Sigmoid colon (tissue), 4 donors: Measurements from ENCODE around the gene RALA.

Experiments
- CTCF ChIP-seq, 4 experiments: fragments of 450-650 bp in 3 of 4; fragments of 200-600 bp in 1 of 4; IDR thresholded peaks; one replicate each; pipeline ENCODE4 v1.5.1; 2016 to 2019; ENCODE audit warnings: antibody characterized with exemption in 4 of 4, mild to moderate bottlenecking in 3 of 4, moderate library complexity in 2 of 4
- EP300 ChIP-seq, 4 donors: sonication (generic); formaldehyde crosslinking; IDR thresholded peaks; one replicate each; pipeline ENCODE4 v1.6.1; 2017; ENCODE audit warnings: antibody characterized with exemption in 4 of 4
- POLR2A ChIP-seq, 2 donors: fragments of 450-650 bp; IDR thresholded peaks; one replicate each; pipeline ENCODE4 v1.6.1; 2016; ENCODE audit warnings: antibody characterized with exemption in 2 of 2, mild to moderate bottlenecking in 2 of 2, moderate library complexity in 2 of 2
- POLR2AphosphoS5 ChIP-seq, 4 donors: sonication (generic); formaldehyde crosslinking; IDR thresholded peaks; one replicate each; pipeline ENCODE4 v1.6.1; 2017; ENCODE audit warnings: antibody characterized with exemption in 4 of 4

GRCh38 chr7:39691821-39692220, 68.4 kb downstream of the RALA start:
- TF ChIP-seq POLR2A (IDR thresholded peaks at IDR 0.05) = no peak
- TF ChIP-seq CTCF (IDR thresholded peaks at IDR 0.05) = no peak
- no peak for TF ChIP-seq EP300 (IDR thresholded peaks at IDR 0.05)
- no peak for TF ChIP-seq POLR2AphosphoS5 (IDR thresholded peaks at IDR 0.05)
